K562 (cell line): ENCODE data around the gene INSYN2B.

Experiments
- FOSL1 ChIP-seq: fragments of 200-800 bp; sonication (Bioruptor generic); conservative IDR thresholded peaks from 2 replicates; pipeline ENCODE4 v1.6.1; 2016; ENCODE audit warnings: missing genetic modification characterization, missing compliant biosample characterization
- MXI1 ChIP-seq: IDR thresholded peaks from 2 replicates; pipeline ENCODE4 v1.6.1; 2011; ENCODE audit warnings: low read depth, mild to moderate bottlenecking, improper control_type of control experiment, low read length
- POLR3A ChIP-seq: IDR thresholded peaks from 2 replicates; pipeline ENCODE4 v1.6.1; 2011; ENCODE audit warnings: borderline replicate concordance, mild to moderate bottlenecking, moderate library complexity; ENCODE audit not compliant: insufficient read length, insufficient read depth; ENCODE audit errors: extremely low read depth
- SMARCA4 ChIP-seq: fragments of 450-650 bp; IDR thresholded peaks from 2 replicates; pipeline ENCODE4 v1.6.1; 2016
- TAF7 ChIP-seq: fragments of 450-650 bp; IDR thresholded peaks from 2 replicates; pipeline ENCODE4 v1.6.1; 2016; ENCODE audit warnings: missing genetic modification characterization, missing compliant biosample characterization
- ZSCAN29 ChIP-seq: fragments of 450-650 bp; IDR thresholded peaks from 2 replicates; pipeline ENCODE4 v1.6.1; 2017
- TF ChIP-seq, protein P1 (sequence below): sonication (generic); formaldehyde crosslinking; IDR thresholded peaks from 2 replicates; pipeline ENCODE4 v1.9.0; 2022; ENCODE audit warnings: mild to moderate bottlenecking, missing genetic modification reagents
- TF ChIP-seq, protein P2 (sequence below), 3 experiments: IDR thresholded peaks in 2 of 3; conservative IDR thresholded peaks in 1 of 3; 2 replicates each; pipeline ENCODE4 v1.5.1; 2011 to 2012; ENCODE audit warnings: low read length in 3 of 3, mild to moderate bottlenecking in 3 of 3, control low read depth in 2 of 3, improper control_type of control experiment in 1 of 3, inconsistent platforms in 1 of 3, low read depth in 1 of 3, mixed read lengths in 1 of 3, moderate library complexity in 1 of 3; ENCODE audit not compliant: insufficient read depth in 2 of 3

DNA sequence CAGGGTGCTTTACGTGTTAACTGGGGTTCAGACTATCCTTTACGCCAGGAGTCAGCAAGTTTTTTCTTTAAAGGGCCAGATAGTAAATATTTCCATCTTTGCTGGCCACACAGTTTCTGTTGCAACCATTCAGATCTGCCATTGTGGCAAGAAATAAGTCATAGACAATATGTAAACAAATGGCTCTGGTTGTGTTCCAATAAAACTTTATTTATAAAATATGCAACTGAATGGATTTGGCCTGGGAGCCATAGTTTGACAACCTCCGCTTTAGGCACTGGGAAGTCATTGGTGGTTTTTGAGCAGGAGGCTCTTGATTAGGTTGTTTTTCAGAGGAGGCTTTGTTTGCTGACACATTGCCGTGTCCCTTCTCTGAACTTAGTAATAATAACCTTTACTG lies 90.7 kb downstream of the INSYN2B start:
- no peak for TF ChIP-seq POLR3A
- TF ChIP-seq, protein P1, sequence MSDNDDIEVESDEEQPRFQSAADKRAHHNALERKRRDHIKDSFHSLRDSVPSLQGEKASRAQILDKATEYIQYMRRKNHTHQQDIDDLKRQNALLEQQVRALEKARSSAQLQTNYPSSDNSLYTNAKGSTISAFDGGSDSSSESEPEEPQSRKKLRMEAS (CRISPR knock-in tag): no peak
- no peak for TF ChIP-seq FOSL1
- no peak for TF ChIP-seq SMARCA4
- no peak for TF ChIP-seq TAF7 (tag)
- TF ChIP-seq, protein P2, sequence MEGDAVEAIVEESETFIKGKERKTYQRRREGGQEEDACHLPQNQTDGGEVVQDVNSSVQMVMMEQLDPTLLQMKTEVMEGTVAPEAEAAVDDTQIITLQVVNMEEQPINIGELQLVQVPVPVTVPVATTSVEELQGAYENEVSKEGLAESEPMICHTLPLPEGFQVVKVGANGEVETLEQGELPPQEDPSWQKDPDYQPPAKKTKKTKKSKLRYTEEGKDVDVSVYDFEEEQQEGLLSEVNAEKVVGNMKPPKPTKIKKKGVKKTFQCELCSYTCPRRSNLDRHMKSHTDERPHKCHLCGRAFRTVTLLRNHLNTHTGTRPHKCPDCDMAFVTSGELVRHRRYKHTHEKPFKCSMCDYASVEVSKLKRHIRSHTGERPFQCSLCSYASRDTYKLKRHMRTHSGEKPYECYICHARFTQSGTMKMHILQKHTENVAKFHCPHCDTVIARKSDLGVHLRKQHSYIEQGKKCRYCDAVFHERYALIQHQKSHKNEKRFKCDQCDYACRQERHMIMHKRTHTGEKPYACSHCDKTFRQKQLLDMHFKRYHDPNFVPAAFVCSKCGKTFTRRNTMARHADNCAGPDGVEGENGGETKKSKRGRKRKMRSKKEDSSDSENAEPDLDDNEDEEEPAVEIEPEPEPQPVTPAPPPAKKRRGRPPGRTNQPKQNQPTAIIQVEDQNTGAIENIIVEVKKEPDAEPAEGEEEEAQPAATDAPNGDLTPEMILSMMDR (IDR thresholded peaks at IDR 0.05 in 2 of 3, conservative IDR thresholded peaks at IDR 0.05 in 1 of 3; ENCODE audit: insufficient read depth in 2 of 3, low read depth in 1 of 3, low read length in 3 of 3): no peak
- no peak for TF ChIP-seq ZSCAN29
- TF ChIP-seq MXI1: no peak
